Mucosa of rectum (tissue), 2 donors: Measurements from ENCODE around the gene RUNX3.

Experiments used
- H3K27ac ChIP-seq, 2 donors: one replicate each; pipeline ENCODE4 v1.7.0; 2013; ENCODE audit warnings: inconsistent platforms in 2 of 2, low read depth in 2 of 2, low read length in 2 of 2
- H3K27me3 ChIP-seq, 2 donors: one replicate each; pipeline ENCODE4 v1.7.0; 2013; ENCODE audit warnings: low read length in 2 of 2; ENCODE audit not compliant: control insufficient read depth in 2 of 2, insufficient read depth in 2 of 2
- H3K36me3 ChIP-seq, 2 donors: one replicate each; pipeline ENCODE4 v1.7.0; 2013; ENCODE audit warnings: low read length in 2 of 2; ENCODE audit not compliant: control insufficient read depth in 2 of 2, insufficient read depth in 2 of 2
- H3K4me1 ChIP-seq, 2 donors: one replicate each; pipeline ENCODE4 v1.7.0; 2013; ENCODE audit warnings: low read length in 2 of 2, mild to moderate bottlenecking in 1 of 2; ENCODE audit not compliant: control insufficient read depth in 2 of 2, insufficient read depth in 2 of 2
- H3K4me3 ChIP-seq, 2 donors: one replicate each; pipeline ENCODE4 v1.7.0; 2013; ENCODE audit warnings: low read length in 2 of 2
- H3K9ac ChIP-seq, 2 donors: one replicate each; pipeline ENCODE4 v1.7.0; 2013; ENCODE audit warnings: low read length in 2 of 2, low read depth in 1 of 2, mild to moderate bottlenecking in 1 of 2
- H3K9me3 ChIP-seq, 2 donors: one replicate each; pipeline ENCODE4 v1.7.0; 2013; ENCODE audit warnings: low read length in 2 of 2; ENCODE audit not compliant: control insufficient read depth in 2 of 2
- donor health status: healthy.
- donor health status: Normal muscosa, but diverticular disease.

Gene RUNX3

DNA sequence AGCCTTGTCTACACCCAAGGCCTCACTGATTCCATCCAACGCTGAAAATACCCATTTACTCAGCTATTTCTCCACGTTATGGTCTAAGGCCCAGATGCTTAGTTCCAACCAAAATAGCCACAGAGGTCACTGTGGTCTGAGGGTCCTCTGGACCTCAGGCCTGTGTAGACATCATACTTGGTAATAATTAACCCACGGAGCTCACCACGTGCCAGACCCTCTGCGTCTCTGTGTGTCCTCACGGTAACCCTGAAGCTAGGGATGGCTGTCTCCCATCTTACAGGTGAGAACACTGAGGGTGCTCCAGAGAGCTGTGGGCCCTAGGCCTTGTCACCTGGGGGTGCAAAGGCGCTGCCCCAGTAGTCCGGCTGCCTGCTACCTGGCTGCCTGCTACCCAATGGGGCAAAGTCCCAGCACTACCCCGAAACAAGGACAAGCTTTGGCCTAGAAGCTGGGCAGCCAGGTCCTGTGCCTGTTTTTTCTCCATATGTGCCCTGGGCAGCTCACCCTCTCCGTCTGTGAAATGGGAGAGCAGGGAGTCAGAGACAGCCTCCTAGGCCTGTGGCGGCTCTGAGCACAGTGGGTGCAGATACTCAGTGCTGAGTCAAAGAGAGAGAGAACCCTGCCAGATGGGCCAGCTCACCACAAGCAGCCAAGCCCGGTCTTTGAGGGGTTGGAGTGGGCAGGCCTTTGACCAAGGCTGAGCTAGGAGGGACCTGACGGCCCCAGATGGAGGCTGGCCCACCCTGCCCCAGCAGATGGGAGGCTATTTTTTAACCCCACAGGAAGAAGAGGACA lies 17.0 kb upstream of the RUNX3 start:
- Histone ChIP-seq H3K36me3 (no peaks in the 10 kb centered on the region), H3K27ac (peak overlapping the region in 1 of 2 donors; percentile 23), H3K4me1 (no peaks in the 10 kb centered on the region), H3K9ac (no peak overlapping the region), H3K4me3 (no peak overlapping the region), H3K9me3 (no peaks in the 10 kb centered on the region), H3K27me3 (peaks cover 0 to 6% of the 10 kb centered on the region in 2 donors)

GRCh38 chr1:24945354-24946326 lies 15.6 kb upstream of the RUNX3 start:
- peaks cover 0 to 6% of the 10 kb centered on the region in 2 donors for H3K27me3 ChIP-seq
- H3K9ac ChIP-seq: no peak overlapping the region
- H3K27ac ChIP-seq: no peak overlapping the region
- H3K4me1 ChIP-seq: no peaks in the 10 kb centered on the region
- no peaks in the 10 kb centered on the region for H3K36me3 ChIP-seq
- no peak overlapping the region for H3K4me3 ChIP-seq
- H3K9me3 ChIP-seq: no peaks in the 10 kb centered on the region

- H3K27me3 ChIP-seq: peaks cover 0 to 6% of the 10 kb centered on the region in 2 donors
- no peak overlapping the region for H3K9ac ChIP-seq
These were observed 14.2 kb upstream of the RUNX3 start for GRCh38 chr1:24944318-24944717.

GRCh38 chr1:24942789-24943188 lies 12.7 kb upstream of the RUNX3 start:
- Histone ChIP-seq H3K27ac (no peak overlapping the region), H3K9me3 (no peaks in the 10 kb centered on the region), H3K36me3 (no peaks in the 10 kb centered on the region), H3K4me3 (no peak overlapping the region), H3K27me3 (peaks cover 0 to 6% of the 10 kb centered on the region in 2 donors), H3K9ac (no peak overlapping the region), H3K4me1 (no peaks in the 10 kb centered on the region)

More at GRCh38 chr1:24944318-24944717, 14.2 kb upstream of the RUNX3 start:
- Histone ChIP-seq H3K4me1 (no peaks in the 10 kb centered on the region), H3K4me3 (no peak overlapping the region), H3K9me3 (no peaks in the 10 kb centered on the region), H3K27ac (no peak overlapping the region), H3K36me3 (no peaks in the 10 kb centered on the region)

GRCh38 chr1:24941564-24941963 lies 11.5 kb upstream of the RUNX3 start:
- no peak overlapping the region for H3K9ac ChIP-seq
- H3K27me3 ChIP-seq: peaks cover 0 to 6% of the 10 kb centered on the region in 2 donors
- no peaks in the 10 kb centered on the region for H3K4me1 ChIP-seq
- no peaks in the 10 kb centered on the region for H3K9me3 ChIP-seq
- H3K4me3 ChIP-seq: no peak overlapping the region
- no peak overlapping the region for H3K27ac ChIP-seq
- H3K36me3 ChIP-seq: no peaks in the 10 kb centered on the region

DNA sequence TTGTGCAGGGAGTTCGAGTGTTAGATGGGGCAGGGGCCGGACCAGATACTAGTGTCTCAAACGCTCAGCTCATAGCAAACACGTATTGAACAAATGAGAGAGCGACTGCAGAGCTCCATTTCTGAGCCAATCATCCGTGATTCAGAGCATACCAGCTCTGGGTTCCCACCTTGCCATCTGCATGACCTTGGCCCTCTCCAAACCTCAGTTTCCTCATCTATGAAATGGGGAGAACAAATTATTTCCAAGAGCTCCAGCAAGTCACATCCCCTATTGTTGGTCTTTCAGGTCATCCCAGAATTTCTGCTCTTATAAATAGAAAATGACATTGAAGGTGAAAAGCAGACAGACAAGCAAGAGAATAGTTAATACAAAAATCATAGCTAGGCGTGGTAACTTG lies 10.2 kb upstream of the RUNX3 start:
- Histone ChIP-seq H3K36me3 (no peaks in the 10 kb centered on the region), H3K27me3 (peaks cover 8 to 9% of the 10 kb centered on the region in 2 donors), H3K27ac (no peak overlapping the region), H3K4me1 (no peaks in the 10 kb centered on the region), H3K9me3 (no peaks in the 10 kb centered on the region), H3K9ac (no peak overlapping the region), H3K4me3 (no peak overlapping the region)

GRCh38 chr1:24939675-24940193 lies 9.7 kb upstream of the RUNX3 start:
- Histone ChIP-seq H3K4me1 (no peaks in the 10 kb centered on the region), H3K36me3 (no peaks in the 10 kb centered on the region), H3K27me3 (peaks cover 12 to 14% of the 10 kb centered on the region in 2 donors), H3K27ac (no peak overlapping the region), H3K4me3 (no peak overlapping the region), H3K9me3 (no peaks in the 10 kb centered on the region), H3K9ac (no peak overlapping the region)

- no peak overlapping the region for H3K4me3 ChIP-seq
- H3K4me1 ChIP-seq: no peaks in the 10 kb centered on the region
- H3K9ac ChIP-seq: no peak overlapping the region
- H3K27me3 ChIP-seq: peaks cover 18 to 19% of the 10 kb centered on the region in 2 donors
- H3K27ac ChIP-seq: no peak overlapping the region
- H3K36me3 ChIP-seq: no peaks in the 10 kb centered on the region
- no peaks in the 10 kb centered on the region for H3K9me3 ChIP-seq
These were observed 9.1 kb upstream of the RUNX3 start for GRCh38 chr1:24939040-24939674.

GRCh38 chr1:24938276-24938675 lies 8.2 kb upstream of the RUNX3 start:
- Histone ChIP-seq H3K4me3 (no peak overlapping the region), H3K4me1 (no peaks in the 10 kb centered on the region), H3K36me3 (no peaks in the 10 kb centered on the region), H3K9ac (no peak overlapping the region), H3K27me3 (peaks cover 22 to 24% of the 10 kb centered on the region in 2 donors), H3K9me3 (no peaks in the 10 kb centered on the region), H3K27ac (no peak overlapping the region)
